IMR-90 (cell line): ENCODE results near the gene KIF3A.

Experiments
- BHLHE40 ChIP-seq: fragments of 150-350 bp; IDR thresholded peaks from 2 replicates; pipeline ENCODE4 v1.6.1; 2016; ENCODE audit warnings: mild to moderate bottlenecking, low read depth, low read length
- CEBPB ChIP-seq: IDR thresholded peaks from 2 replicates; pipeline ENCODE4 v1.6.1; 2012; ENCODE audit warnings: low read depth, low read length, improper control_type of control experiment
- CHD1 ChIP-seq: IDR thresholded peaks from 2 replicates; pipeline ENCODE4 v1.6.1; 2012; ENCODE audit warnings: low read depth, low read length, improper control_type of control experiment
- MAFK ChIP-seq: IDR thresholded peaks from 2 replicates; pipeline ENCODE4 v1.6.1; 2012; ENCODE audit warnings: low read depth, low read length, improper control_type of control experiment
- MAZ ChIP-seq: IDR thresholded peaks from 2 replicates; pipeline ENCODE4 v1.6.1; 2012; ENCODE audit warnings: low read depth, mild to moderate bottlenecking, low read length, improper control_type of control experiment, moderate library complexity, borderline replicate concordance
- MXI1 ChIP-seq: IDR thresholded peaks from 2 replicates; pipeline ENCODE4 v1.6.1; 2012; ENCODE audit warnings: low read depth, mild to moderate bottlenecking, low read length, moderate library complexity, borderline replicate concordance
- NFE2L2 ChIP-seq: fragments of 150-350 bp; IDR thresholded peaks from 2 replicates; pipeline ENCODE4 v1.6.1; 2016; ENCODE audit warnings: low read depth, mild to moderate bottlenecking, low read length
- POLR2A ChIP-seq: IDR thresholded peaks from 2 replicates; pipeline ENCODE4 v1.6.1; 2012; ENCODE audit warnings: mild to moderate bottlenecking, low read depth, low read length
- RAD21 ChIP-seq: IDR thresholded peaks from 2 replicates; pipeline ENCODE4 v1.6.1; 2012; ENCODE audit warnings: low read length, improper control_type of control experiment
- RCOR1 ChIP-seq: IDR thresholded peaks from 2 replicates; pipeline ENCODE4 v1.6.1; 2012; ENCODE audit warnings: mild to moderate bottlenecking, low read length, improper control_type of control experiment; ENCODE audit not compliant: insufficient replicate concordance
- TF ChIP-seq, protein P1 (sequence below): conservative IDR thresholded peaks from 2 replicates; pipeline ENCODE4 v1.5.1; 2012; ENCODE audit warnings: mild to moderate bottlenecking, low read depth, low read length, improper control_type of control experiment
- TF ChIP-seq, protein P2 (sequence below): fragments of 150-350 bp; IDR thresholded peaks from 2 replicates; pipeline ENCODE4 v1.6.1; 2017; ENCODE audit warnings: mild to moderate bottlenecking, antibody characterized with exemption, low read length, low read depth

DNA sequence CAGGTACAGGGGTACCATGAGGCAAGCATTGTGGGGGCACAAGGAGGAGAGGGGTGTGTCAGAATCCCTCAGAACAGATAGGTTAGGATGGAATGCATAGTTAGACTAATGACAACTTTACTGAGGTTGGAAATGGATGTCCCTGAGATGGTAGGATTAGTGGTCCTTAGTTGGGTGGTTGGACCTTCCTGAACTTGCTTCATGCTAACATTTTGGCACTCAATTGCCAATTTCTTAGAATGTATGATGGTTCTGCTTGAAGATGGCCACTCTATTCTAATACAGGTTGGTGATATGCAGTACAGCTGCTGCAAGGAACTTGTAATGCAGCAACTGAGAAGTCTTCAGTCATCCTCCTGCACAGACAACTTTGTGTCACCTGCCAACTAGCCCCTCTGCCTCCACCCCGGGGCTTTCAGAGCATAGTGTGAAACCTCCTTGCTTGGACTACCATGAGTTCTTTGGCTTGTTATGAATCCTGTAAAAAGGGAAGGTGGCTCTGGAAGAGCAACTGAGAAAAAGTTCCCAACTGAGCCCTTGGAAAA lies 15.3 kb upstream of the KIF3A start:
- TF ChIP-seq, protein P1, sequence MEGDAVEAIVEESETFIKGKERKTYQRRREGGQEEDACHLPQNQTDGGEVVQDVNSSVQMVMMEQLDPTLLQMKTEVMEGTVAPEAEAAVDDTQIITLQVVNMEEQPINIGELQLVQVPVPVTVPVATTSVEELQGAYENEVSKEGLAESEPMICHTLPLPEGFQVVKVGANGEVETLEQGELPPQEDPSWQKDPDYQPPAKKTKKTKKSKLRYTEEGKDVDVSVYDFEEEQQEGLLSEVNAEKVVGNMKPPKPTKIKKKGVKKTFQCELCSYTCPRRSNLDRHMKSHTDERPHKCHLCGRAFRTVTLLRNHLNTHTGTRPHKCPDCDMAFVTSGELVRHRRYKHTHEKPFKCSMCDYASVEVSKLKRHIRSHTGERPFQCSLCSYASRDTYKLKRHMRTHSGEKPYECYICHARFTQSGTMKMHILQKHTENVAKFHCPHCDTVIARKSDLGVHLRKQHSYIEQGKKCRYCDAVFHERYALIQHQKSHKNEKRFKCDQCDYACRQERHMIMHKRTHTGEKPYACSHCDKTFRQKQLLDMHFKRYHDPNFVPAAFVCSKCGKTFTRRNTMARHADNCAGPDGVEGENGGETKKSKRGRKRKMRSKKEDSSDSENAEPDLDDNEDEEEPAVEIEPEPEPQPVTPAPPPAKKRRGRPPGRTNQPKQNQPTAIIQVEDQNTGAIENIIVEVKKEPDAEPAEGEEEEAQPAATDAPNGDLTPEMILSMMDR = no peak
- TF ChIP-seq CEBPB (no peak), POLR2A (no peak), CHD1 (no peak), RCOR1 (no peak), RAD21 (no peak), NFE2L2 (no peak), MAFK (no peak), MAZ (no peak), MXI1 (no peak), BHLHE40 (no peak)
- TF ChIP-seq, protein P2, sequence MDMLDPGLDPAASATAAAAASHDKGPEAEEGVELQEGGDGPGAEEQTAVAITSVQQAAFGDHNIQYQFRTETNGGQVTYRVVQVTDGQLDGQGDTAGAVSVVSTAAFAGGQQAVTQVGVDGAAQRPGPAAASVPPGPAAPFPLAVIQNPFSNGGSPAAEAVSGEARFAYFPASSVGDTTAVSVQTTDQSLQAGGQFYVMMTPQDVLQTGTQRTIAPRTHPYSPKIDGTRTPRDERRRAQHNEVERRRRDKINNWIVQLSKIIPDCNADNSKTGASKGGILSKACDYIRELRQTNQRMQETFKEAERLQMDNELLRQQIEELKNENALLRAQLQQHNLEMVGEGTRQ = no peak
